OCI-LY3 (cell line): ENCODE data around the gene MLF2.

Experiments used
- CTCF ChIP-seq: fragments of 200-600, 300-600 bp; sonication (generic); IDR thresholded peaks from 2 replicates; pipeline ENCODE4 v1.5.1; 2014; ENCODE audit warnings: antibody characterized with exemption, low read length, low read depth
- EZH2phosphoT487 ChIP-seq: fragments of 200-600 bp; shearing (Covaris generic); IDR thresholded peaks from 2 replicates; pipeline ENCODE4 v1.6.1; 2018; ENCODE audit warnings: antibody characterized with exemption, mixed run types, low read depth

DNA sequence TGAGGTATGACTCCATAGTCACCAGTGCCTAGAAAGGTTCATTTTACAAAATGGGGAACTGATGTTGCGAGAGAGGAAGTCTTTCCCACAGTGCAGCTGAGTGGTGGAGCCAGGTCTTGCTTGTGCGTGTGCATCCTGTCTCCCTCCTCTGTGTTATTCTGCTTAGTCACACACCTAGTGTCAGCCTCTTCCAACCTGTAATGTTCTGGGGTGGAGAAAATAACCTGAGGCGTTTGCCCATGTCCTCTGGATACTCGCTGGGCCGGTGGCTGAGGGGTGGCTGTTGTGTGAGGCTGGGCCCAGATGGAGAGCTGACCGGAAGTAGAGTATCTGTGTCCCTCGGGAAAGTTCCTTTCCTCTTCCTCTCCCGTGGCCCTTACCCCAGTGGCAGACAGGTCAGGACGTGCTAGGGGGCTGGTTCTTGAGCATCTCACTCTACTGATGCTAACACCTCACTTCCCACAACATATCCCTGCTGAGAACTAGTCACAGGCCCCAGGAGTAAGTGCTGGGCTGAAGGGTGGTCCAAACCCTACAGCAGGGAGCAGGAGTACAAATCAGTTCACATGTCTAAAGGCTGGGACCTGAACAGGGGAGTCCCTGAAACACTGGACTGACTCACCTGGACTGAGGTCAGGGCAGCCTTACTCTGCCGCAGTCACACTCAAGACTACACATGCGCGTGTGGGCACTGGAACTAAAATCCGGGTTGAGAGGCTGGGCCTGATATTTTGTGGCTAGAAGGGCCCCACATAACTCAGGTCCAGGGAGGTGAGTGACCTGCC lies 7.0 kb downstream of the MLF2 start:
- TF ChIP-seq CTCF (no peak), EZH2phosphoT487 (no peak)
